Mesothelial cell of epicardium (in vitro differentiated cells): Measurements from ENCODE around the gene NFKB1. TPM values are rescaled to one million over a fixed set of nuclear protein-coding genes. Genes with fewer than 3 reads are reported as not detected.

Experiments
- DNase-seq, 2 experiments: peaks; one replicate each; pipeline ENCODE4 v3.0.0; 2021; ENCODE audit warnings: low spot score in 2 of 2; ENCODE audit not compliant: unreplicated experiment in 2 of 2
- H3K27ac Mint-ChIP-seq: 2 replicates; pipeline ENCODE4 v1.8.0; 2021; ENCODE audit warnings: mixed read lengths
- H3K27me3 Mint-ChIP-seq: 2 replicates; pipeline ENCODE4 v1.8.0; 2021; ENCODE audit warnings: low read depth, mixed read lengths
- H3K36me3 Mint-ChIP-seq: 2 replicates; pipeline ENCODE4 v1.8.0; 2021; ENCODE audit warnings: mixed read lengths
- H3K4me1 Mint-ChIP-seq: 2 replicates; pipeline ENCODE4 v1.8.0; 2021; ENCODE audit warnings: mixed read lengths
- H3K4me3 Mint-ChIP-seq: 2 replicates; pipeline ENCODE4 v1.8.0; 2021; ENCODE audit warnings: mild to moderate bottlenecking, moderate library complexity, mixed read lengths
- H3K9me3 Mint-ChIP-seq: 2 replicates; pipeline ENCODE4 v1.8.0; 2021; ENCODE audit warnings: mixed read lengths
- total RNA-seq: library from RNA; stranded (reverse); gene quantifications from 3 replicates; pipeline ENCODE4 v1.2.1, GENCODE V29; 2021
- TF ChIP-seq, protein P1 (sequence below): fragments of 200-600 bp; sonication (generic); IDR thresholded peaks from one replicate; pipeline ENCODE4 v1.5.0; 2021; ENCODE audit warnings: antibody characterized with exemption; ENCODE audit not compliant: unreplicated experiment

Gene NFKB1
- total RNA-seq, 1 donor from 2014 or later: 30.9 TPM

GRCh38 chr4:102455750-102456149 lies 45.4 kb upstream of the NFKB1 start:
- no peak for DNase-seq
- H3K4me3 Mint-ChIP-seq: no peak overlapping the region
- H3K27me3 Mint-ChIP-seq: no peaks in the 10 kb centered on the region
- H3K36me3 Mint-ChIP-seq: peaks cover 2% of the 10 kb centered on the region
- H3K27ac Mint-ChIP-seq: no peak overlapping the region
- no peaks in the 10 kb centered on the region for H3K4me1 Mint-ChIP-seq
- TF ChIP-seq, protein P1, sequence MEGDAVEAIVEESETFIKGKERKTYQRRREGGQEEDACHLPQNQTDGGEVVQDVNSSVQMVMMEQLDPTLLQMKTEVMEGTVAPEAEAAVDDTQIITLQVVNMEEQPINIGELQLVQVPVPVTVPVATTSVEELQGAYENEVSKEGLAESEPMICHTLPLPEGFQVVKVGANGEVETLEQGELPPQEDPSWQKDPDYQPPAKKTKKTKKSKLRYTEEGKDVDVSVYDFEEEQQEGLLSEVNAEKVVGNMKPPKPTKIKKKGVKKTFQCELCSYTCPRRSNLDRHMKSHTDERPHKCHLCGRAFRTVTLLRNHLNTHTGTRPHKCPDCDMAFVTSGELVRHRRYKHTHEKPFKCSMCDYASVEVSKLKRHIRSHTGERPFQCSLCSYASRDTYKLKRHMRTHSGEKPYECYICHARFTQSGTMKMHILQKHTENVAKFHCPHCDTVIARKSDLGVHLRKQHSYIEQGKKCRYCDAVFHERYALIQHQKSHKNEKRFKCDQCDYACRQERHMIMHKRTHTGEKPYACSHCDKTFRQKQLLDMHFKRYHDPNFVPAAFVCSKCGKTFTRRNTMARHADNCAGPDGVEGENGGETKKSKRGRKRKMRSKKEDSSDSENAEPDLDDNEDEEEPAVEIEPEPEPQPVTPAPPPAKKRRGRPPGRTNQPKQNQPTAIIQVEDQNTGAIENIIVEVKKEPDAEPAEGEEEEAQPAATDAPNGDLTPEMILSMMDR: no peak
- H3K9me3 Mint-ChIP-seq: peaks cover 23% of the 10 kb centered on the region

DNA sequence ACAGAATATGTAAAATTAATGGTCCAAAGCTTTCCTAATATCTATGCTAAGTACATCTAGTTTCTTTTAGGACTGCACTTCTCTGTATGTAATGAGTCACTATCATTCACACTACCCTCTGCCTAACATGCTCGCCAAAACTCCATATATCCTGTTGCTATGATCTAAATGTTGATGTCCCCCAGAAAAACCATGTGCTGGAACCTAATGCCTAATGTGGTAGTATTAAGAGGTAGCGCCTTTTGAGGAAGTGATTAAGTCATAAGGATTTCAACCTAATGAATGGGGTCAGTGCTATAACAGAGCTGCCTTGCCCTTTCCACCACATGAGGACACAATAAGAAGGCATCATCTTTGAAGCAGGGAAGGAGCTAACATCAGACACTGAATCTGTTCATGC lies 34.9 kb upstream of the NFKB1 start:
- Mint-ChIP-seq H3K27me3 (no peaks in the 10 kb centered on the region), H3K36me3 (no peaks in the 10 kb centered on the region), H3K4me3 (no peak overlapping the region), H3K27ac (no peak overlapping the region), H3K9me3 (peaks cover 10% of the 10 kb centered on the region), H3K4me1 (peaks cover 3% of the 10 kb centered on the region)
- TF ChIP-seq, protein P1: no peak
- DNase-seq: no peak

GRCh38 chr4:102469806-102470205 lies 31.4 kb upstream of the NFKB1 start:
- no peak for DNase-seq
- Mint-ChIP-seq H3K4me1 (peaks cover 7% of the 10 kb centered on the region), H3K27me3 (no peaks in the 10 kb centered on the region), H3K36me3 (no peaks in the 10 kb centered on the region), H3K4me3 (no peak overlapping the region), H3K9me3 (no peaks in the 10 kb centered on the region), H3K27ac (no peak overlapping the region)
- TF ChIP-seq, protein P1: no peak

- H3K4me1 Mint-ChIP-seq: peaks cover 9% of the 10 kb centered on the region
- no peaks in the 10 kb centered on the region for H3K27me3 Mint-ChIP-seq
- TF ChIP-seq, protein P1: no peak
- peaks cover 17% of the 10 kb centered on the region for H3K9me3 Mint-ChIP-seq
- no peak overlapping the region for H3K4me3 Mint-ChIP-seq
- no peaks in the 10 kb centered on the region for H3K36me3 Mint-ChIP-seq
- H3K27ac Mint-ChIP-seq: no peak overlapping the region
- no peak for DNase-seq
Observed at GRCh38 chr4:102472441-102473013, 28.6 kb upstream of the NFKB1 start.

- Mint-ChIP-seq H3K4me1 (peaks cover 9% of the 10 kb centered on the region), H3K9me3 (peaks cover 20% of the 10 kb centered on the region), H3K36me3 (no peaks in the 10 kb centered on the region), H3K27ac (no peak overlapping the region), H3K27me3 (no peaks in the 10 kb centered on the region), H3K4me3 (no peak overlapping the region)
- DNase-seq: no peak
- TF ChIP-seq, protein P1: no peak
Observed at GRCh38 chr4:102473476-102473875, 27.7 kb upstream of the NFKB1 start.
